Measurements from ENCODE around the gene ZDHHC12. TPM values are rescaled to one million over a fixed set of nuclear protein-coding genes. Genes with fewer than 3 reads are reported as not detected.

Gene ZDHHC12
- total and polyA plus RNA-seq, 2 experiments from 2014 or later, result 58.7 to 68.3 TPM

- no peak for TF ChIP-seq CTCF (IDR thresholded peaks at IDR 0.05; ENCODE audit: low read depth, low read length)
- Histone ChIP-seq H3K27ac (no peak overlapping the region), H3K27me3 (no peaks in the 10 kb centered on the region), H3K36me3 (peaks cover 6% of the 10 kb centered on the region), H3K4me1 (ENCODE audit: low read depth) (no peaks in the 10 kb centered on the region), H3K9me3 (ENCODE audit: low read depth) (no peaks in the 10 kb centered on the region), H3K4me3 (no peak overlapping the region)
- DNase-seq (ENCODE audit: low read depth in 1 of 2, low spot score in 1 of 2), result no peak
Observed at GRCh38 chr9:128757602-128758001, 33.7 kb upstream of the ZDHHC12 start.

- Histone ChIP-seq H3K4me3 (no peak overlapping the region), H3K36me3 (peaks cover 22% of the 10 kb centered on the region), H3K27ac (no peak overlapping the region), H3K4me1 (ENCODE audit: low read depth) (no peaks in the 10 kb centered on the region), H3K9me3 (ENCODE audit: low read depth) (no peaks in the 10 kb centered on the region), H3K27me3 (no peaks in the 10 kb centered on the region)
- TF ChIP-seq CTCF (IDR thresholded peaks at IDR 0.05; ENCODE audit: low read depth, low read length), result no peak
- DNase-seq (ENCODE audit: low read depth in 1 of 2, low spot score in 1 of 2), result no peak
Observed at GRCh38 chr9:128753627-128754026, 29.7 kb upstream of the ZDHHC12 start.

DNA sequence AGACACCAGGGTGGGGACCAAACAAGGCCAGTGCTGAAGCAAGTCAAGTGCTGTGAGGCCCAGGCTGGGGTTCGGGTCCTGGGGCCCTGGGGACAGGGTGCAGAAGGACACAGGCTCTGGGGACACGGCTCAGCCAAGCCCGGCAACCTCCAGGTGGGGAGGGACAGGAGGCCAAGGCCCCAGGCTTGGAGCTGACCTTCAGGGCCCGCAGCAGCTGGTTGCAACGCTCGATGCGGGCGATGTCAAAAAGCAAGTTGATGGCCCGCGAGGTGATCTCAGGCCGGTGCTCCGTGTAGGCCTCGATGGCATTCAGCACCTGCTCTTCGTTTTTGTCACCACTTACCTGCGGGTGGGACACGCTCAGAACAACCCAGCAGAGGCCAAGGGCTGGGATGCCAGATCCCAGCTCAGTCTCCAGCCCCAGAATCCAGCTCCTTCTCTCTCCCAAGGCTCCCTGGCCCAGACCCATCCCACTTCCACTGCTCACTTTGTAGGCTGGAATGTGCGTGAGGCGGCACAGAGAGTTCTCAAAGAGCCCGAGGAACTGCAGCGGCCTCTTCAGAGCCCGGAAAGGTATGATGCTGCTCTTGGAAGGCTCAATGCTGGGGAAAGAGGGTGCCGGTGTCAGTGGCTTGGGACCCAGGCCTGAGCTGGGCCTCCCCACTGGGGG, 27.1 kb upstream of the ZDHHC12 start:
- no peaks in the 10 kb centered on the region for H3K27me3 ChIP-seq
- no peak overlapping the region for H3K4me3 ChIP-seq
- no peaks in the 10 kb centered on the region for H3K4me1 ChIP-seq (ENCODE audit: low read depth)
- TF ChIP-seq CTCF (IDR thresholded peaks at IDR 0.05; ENCODE audit: low read depth, low read length), result no peak
- no peaks in the 10 kb centered on the region for H3K9me3 ChIP-seq (ENCODE audit: low read depth)
- peaks cover 25% of the 10 kb centered on the region for H3K36me3 ChIP-seq
- no peak for DNase-seq (ENCODE audit: low read depth in 1 of 2, low spot score in 1 of 2)
- no peak overlapping the region for H3K27ac ChIP-seq

GRCh38 chr9:128747241-128747640, 23.3 kb upstream of the ZDHHC12 start:
- no peak for DNase-seq (ENCODE audit: low read depth in 1 of 2, low spot score in 1 of 2)
- Histone ChIP-seq H3K9me3 (ENCODE audit: low read depth) (no peaks in the 10 kb centered on the region), H3K4me1 (ENCODE audit: low read depth) (no peaks in the 10 kb centered on the region), H3K4me3 (no peak overlapping the region), H3K27me3 (no peaks in the 10 kb centered on the region), H3K27ac (no peak overlapping the region), H3K36me3 (peaks cover 16% of the 10 kb centered on the region)
- TF ChIP-seq CTCF (IDR thresholded peaks at IDR 0.05; ENCODE audit: low read depth, low read length), result no peak

DNA sequence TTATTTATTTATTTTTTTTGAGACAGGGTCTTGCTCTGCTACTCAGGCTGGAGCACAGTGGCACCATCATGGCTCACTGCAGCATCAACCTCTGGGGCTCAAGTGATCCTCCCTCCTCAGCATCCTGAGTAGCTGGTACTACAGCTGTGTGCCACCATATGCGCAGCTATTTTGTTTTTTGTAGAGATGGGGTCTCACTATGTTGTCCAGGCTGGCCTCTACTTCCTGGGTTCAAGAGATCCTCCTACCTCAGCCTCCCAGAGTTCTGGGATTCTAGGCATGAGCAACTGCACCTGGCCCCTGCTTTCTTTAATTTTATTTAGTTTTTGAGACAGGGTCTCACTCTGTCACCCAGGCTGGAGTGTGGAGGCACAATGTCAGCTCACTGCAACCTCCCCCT, 19.5 kb upstream of the ZDHHC12 start:
- H3K27me3 ChIP-seq, result no peaks in the 10 kb centered on the region
- no peak for TF ChIP-seq CTCF (IDR thresholded peaks at IDR 0.05; ENCODE audit: low read depth, low read length)
- no peak for DNase-seq (ENCODE audit: low read depth in 1 of 2, low spot score in 1 of 2)

More for the DNA sequence above, 19.5 kb upstream of the ZDHHC12 start:
- Histone ChIP-seq H3K27ac (no peak overlapping the region), H3K4me1 (ENCODE audit: low read depth) (no peaks in the 10 kb centered on the region), H3K4me3 (no peak overlapping the region), H3K9me3 (ENCODE audit: low read depth) (no peaks in the 10 kb centered on the region), H3K36me3 (peaks cover 3% of the 10 kb centered on the region)

Data from cardiac muscle cell (in vitro differentiated cells and primary cell).